Pons (tissue), 1 donor: ENCODE data around the gene ALPK3.

Experiments used
- DNase-seq: peaks from one replicate; pipeline ENCODE4 v3.0.0-alpha.2; 2016; ENCODE audit warnings: low spot score

The ALPK3 gene

GRCh38 chr15:84892786-84893307, 75.7 kb downstream of the ALPK3 start:
- DNase-seq: no peak

DNA sequence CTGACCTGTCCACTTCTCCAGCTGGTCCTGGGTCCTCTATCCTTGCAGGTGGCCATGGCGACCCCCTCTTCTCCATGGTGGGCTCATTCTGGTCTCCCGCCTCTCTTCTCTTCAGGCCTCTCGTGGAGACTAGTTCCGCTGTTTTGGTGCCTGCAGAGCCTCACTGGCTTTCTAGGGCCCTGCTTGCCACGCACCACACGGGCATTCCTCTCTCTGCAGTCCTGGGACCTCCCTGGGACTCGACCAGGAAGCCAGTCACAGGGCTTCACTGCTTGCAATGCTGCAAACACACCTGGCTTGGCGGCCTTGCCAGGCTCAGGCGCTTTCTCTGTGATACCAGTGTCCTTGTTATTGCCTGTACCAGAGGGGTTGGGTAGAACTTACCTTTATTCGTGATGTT, 76.5 kb downstream of the ALPK3 start:
- no peak for DNase-seq

DNA sequence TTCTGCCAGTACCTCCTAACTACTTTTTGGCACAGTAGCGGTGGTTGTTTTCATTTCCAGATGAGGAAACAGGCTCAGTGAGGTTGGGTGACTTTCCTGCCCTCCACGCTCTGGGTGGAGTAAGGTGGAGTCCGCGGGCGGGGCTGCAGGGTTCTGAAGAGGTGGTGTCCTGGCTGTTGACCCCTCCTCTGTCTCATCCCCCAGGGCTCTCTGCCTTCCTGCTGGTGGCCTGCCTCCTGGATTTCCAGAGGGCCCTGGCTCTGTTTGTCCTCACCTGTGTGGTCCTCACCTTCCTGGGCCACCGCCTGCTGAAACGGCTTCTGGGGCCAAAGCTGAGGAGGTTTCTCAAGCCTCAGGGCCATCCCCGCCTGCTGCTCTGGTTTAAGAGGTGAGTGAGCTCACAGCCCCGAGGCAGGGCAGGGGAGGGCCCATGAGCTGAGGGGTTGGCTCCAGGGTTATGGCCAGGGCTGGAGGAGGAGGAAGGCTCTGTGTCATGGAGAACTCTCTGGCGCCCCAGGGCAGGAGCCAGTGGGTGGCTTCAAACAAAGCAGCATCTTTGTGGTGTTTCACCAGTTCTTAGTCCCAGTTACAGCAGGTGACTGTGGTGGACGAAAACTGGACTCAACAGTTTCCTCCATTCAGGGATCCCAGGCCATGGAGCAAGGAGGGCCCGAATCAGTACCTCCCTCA, 77.7 kb downstream of the ALPK3 start:
- DNase-seq: no peak

GRCh38 chr15:84898761-84899160, 81.6 kb downstream of the ALPK3 start:
- DNase-seq: no peak

GRCh38 chr15:84899750-84900149, 82.6 kb downstream of the ALPK3 start:
- no peak for DNase-seq

DNA sequence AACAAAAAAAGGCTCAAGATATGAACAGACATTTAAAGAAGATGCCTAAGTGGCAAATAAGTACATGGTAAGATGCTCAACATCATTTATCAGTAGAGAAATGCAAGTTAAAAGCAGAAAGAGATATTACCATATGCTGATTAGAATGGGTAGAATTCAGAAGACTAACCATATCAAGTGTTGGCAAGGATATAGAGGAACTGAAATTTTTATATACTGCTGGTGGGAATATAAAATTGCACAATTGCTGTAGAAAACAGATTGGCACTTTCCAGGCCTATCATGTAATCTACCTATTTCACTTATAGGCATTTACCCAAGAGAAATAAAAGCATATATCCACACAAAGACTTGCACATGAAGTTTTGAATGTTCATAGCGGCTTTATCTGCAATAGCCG, 84.4 kb downstream of the ALPK3 start:
- no peak for DNase-seq

DNA sequence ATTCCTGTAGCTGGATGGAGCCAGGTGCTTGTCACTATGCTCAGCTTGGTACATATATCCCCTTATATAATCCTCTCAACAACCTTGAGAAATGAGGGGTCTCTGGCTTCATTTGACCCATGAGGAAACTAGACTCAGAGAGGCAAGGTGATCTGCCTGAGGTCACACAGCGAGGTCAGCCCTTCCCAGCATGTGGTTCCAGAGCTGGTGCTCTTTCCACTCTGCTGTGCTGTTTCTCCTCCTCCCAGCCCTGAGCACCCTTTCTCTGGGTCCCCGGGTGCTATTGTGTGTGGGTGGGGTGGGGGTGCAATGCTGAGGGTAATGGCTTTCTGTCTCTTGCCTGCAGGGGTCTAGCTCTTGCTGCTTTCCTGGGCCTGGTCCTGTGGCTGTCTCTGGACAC, 86.6 kb downstream of the ALPK3 start:
- no peak for DNase-seq

DNA sequence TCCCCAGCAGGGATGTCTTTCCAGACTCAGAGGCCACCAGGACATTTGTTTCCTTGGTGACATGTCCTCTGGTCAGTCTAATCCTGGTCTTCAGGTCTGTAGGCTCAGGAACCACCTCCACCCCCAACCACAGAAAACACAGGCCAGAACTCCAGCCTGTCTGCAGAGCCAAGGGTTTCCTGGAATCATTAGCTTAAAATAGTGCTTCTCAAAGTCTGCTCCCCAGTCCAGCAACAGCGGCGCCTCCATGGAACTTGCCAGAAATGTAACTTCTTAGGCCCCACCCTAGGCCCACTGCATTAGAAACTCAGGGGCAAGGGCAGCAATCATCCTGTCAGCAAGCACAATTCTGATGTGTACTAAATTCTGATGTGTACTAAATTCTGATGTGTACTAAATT, 87.3 kb downstream of the ALPK3 start:
- DNase-seq: no peak

- DNase-seq: no peak
Observed at GRCh38 chr15:84905016-84905916, 88.1 kb downstream of the ALPK3 start.

- no peak for DNase-seq
Observed at GRCh38 chr15:84907731-84908130, 90.6 kb downstream of the ALPK3 start.

GRCh38 chr15:84908564-84908963, 91.4 kb downstream of the ALPK3 start:
- DNase-seq: no peak

- no peak for DNase-seq
Observed at GRCh38 chr15:84909029-84909428, 91.9 kb downstream of the ALPK3 start.

- DNase-seq: no peak
Observed at GRCh38 chr15:84909782-84910181, 92.6 kb downstream of the ALPK3 start.

- DNase-seq: no peak
Observed at GRCh38 chr15:84910928-84911623, 93.9 kb downstream of the ALPK3 start.

GRCh38 chr15:84911879-84912660, 94.9 kb downstream of the ALPK3 start:
- DNase-seq: peak; percentile 87

- DNase-seq: no peak
Observed at GRCh38 chr15:84913360-84913723, 96.2 kb downstream of the ALPK3 start.

DNA sequence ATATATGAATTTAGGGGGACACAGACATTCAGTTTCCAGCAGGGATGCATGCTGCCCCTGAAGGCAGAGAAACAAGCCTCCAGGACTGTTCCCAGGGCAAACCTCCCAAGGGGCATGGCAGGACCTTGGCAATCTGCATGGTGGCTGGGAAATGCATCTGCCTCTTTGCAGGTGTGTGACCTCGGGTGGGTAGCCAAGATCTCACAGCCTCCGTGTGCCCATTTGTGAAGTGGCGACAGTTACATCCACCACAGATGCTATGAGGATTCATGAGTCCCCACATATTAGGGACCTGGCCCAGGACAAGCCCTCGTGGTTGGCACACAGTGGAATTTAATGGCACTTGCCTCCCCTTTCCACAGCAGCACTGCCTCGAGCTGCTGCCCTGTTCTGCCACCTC, 97.2 kb downstream of the ALPK3 start:
- no peak for DNase-seq

- no peak for DNase-seq
Observed at GRCh38 chr15:84914909-84915605, 97.9 kb downstream of the ALPK3 start.

DNA sequence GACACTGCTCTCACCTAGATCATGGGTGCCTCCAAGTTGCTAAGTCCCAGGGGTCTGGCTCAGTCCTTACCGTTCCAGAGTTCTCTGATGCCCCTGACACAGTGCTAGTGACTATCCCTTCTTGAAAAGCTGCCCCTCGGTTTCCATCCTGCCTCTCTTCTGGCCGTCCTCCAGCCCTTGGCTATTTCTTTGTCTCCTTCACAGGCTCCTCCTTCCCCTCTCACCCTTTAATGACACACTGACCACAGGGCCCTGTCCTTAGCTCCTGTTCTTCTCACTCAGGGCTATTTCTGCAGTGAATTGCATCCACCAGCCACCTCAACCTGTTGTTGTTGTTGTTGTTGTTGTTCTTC, 98.4 kb downstream of the ALPK3 start:
- no peak for DNase-seq

DNA sequence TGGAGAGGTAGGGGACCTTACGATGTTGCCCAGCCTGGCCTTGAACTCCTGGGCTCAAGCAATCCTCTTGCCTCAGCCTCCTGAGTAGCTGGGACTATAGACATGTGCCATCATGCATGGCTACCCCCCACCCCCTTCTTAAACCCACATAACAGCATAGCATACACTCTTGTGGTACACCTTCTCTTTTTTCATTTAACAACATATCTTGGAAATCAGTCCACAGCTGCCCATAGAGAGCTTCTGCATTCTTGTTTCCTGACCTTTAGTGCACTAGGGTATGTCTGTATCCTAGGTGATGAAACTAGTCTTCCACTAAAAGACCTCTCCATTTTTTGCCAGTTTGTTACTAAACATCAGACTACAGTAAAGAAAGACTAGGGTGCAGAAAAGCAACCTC, 100.3 kb downstream of the ALPK3 start:
- no peak for DNase-seq

DNA sequence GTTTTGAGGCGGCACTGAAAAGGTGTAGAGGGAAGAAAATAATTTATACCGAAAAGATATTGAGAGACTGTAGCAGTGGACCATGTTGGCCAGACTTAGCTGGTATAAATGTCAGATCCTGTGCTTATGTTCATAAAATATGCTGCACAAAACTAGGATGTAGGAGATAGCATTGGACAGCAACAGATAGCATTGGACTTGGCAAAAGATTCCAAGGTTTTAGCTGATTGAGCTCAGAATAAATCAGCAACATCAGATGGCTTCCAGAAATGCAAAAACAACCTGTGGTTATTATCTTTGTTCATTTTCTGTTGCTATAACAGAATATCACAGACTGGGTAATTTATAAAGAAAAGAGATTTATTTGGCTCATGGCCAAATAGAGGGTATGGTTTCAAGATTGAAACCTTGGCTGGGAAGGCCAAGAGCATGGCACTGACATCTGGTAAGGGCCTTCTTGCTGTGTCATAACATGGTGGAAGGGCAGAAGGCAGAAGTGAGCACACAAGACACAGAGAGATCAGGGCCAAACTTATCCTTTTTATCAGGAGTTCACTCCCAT, 102.0 kb downstream of the ALPK3 start:
- no peak for DNase-seq
